Pulmonary artery endothelial cell (primary cell): ENCODE results near the gene CHN2. TPM values are rescaled to one million over a fixed set of nuclear protein-coding genes. Genes with fewer than 3 reads are reported as not detected.

Source experiments
- DNase-seq: peaks from one replicate; pipeline ENCODE4 v3.0.0-alpha.2; 2011; ENCODE audit warnings: low read depth, low spot score
- total RNA-seq: library from RNA; depleted of rRNA; stranded (reverse); fragments of >200 nt; gene quantifications from 2 replicates; pipeline ENCODE4 v1.2.3, GENCODE V29; 2014

Gene CHN2
- total RNA-seq, 1 donor from 2014 or later: 0.13 TPM

GRCh38 chr7:29386196-29386765, 191.7 kb downstream of the CHN2 start:
- no peak for DNase-seq

- no peak for DNase-seq
These were observed 196.7 kb downstream of the CHN2 start for GRCh38 chr7:29391262-29391661.

GRCh38 chr7:29394321-29394720, 199.7 kb downstream of the CHN2 start:
- DNase-seq: no peak

- DNase-seq: no peak
These were observed 202.0 kb downstream of the CHN2 start for GRCh38 chr7:29396563-29396962.

- no peak for DNase-seq
These were observed 202.8 kb downstream of the CHN2 start for GRCh38 chr7:29397398-29397797.

GRCh38 chr7:29398011-29398410, 203.4 kb downstream of the CHN2 start:
- no peak for DNase-seq

- DNase-seq: no peak
These were observed 205.9 kb downstream of the CHN2 start for GRCh38 chr7:29400437-29400836.

GRCh38 chr7:29401769-29402168, 207.2 kb downstream of the CHN2 start:
- no peak for DNase-seq

GRCh38 chr7:29405891-29406290, 211.3 kb downstream of the CHN2 start:
- DNase-seq: no peak

- DNase-seq: no peak
These were observed 211.8 kb downstream of the CHN2 start for GRCh38 chr7:29406366-29406765.

- peak; percentile 5 for DNase-seq
These were observed 214.3 kb downstream of the CHN2 start for GRCh38 chr7:29408841-29409243.

- no peak for DNase-seq
These were observed 216.4 kb downstream of the CHN2 start for GRCh38 chr7:29410996-29411395.

- no peak for DNase-seq
These were observed 218.3 kb downstream of the CHN2 start for GRCh38 chr7:29412912-29413311.

- DNase-seq: no peak
These were observed 219.1 kb downstream of the CHN2 start for GRCh38 chr7:29413626-29414136.

GRCh38 chr7:29414216-29414615, 219.6 kb downstream of the CHN2 start:
- no peak for DNase-seq

- DNase-seq: no peak
These were observed 220.6 kb downstream of the CHN2 start for GRCh38 chr7:29415215-29415614.

- no peak for DNase-seq
These were observed 221.8 kb downstream of the CHN2 start for GRCh38 chr7:29416276-29416937.

- no peak for DNase-seq
These were observed 222.3 kb downstream of the CHN2 start for GRCh38 chr7:29416938-29417305.

GRCh38 chr7:29418056-29418455, 223.5 kb downstream of the CHN2 start:
- no peak for DNase-seq

- DNase-seq: no peak
These were observed 224.1 kb downstream of the CHN2 start for GRCh38 chr7:29418651-29419050.

GRCh38 chr7:29420011-29420410, 225.4 kb downstream of the CHN2 start:
- no peak for DNase-seq

GRCh38 chr7:29421010-29421956, 226.7 kb downstream of the CHN2 start:
- DNase-seq: no peak
